ENCODE results near the gene WDR27.

Gene WDR27

GRCh38 chr6:169589293-169589692 lies 112.5 kb downstream of the WDR27 start:
- no peak overlapping the region for H3K4me3 ChIP-seq (ENCODE audit: low read depth in 1 of 2, low read length in 2 of 2)
- no peak overlapping the region for H3K27ac ChIP-seq (ENCODE audit: low read depth, low read length)
- no peaks in the 10 kb centered on the region for H3K27me3 ChIP-seq (ENCODE audit: control insufficient read depth in 1 of 2, insufficient read depth in 2 of 2, low read length in 2 of 2)

DNA sequence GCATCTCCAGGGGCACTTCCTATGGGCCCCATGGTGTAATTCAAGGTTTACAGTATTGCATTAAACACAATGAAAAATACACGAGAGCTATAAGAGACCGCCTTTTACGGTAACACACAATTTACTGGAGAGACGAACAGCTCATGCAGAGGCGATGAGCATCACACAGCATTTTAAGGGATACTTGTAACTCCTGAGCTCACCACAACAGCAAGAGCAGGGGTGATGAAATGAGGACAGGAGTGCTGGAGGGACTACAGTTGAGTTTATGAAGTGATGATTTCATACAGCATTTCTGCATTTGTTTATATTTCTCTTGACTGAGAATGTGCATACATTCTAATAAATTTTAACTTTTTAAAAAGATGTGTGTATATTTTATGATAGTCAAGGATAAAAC lies 113.9 kb downstream of the WDR27 start:
- no peak overlapping the region for H3K4me3 ChIP-seq (ENCODE audit: low read depth in 1 of 2, low read length in 2 of 2)
- H3K27ac ChIP-seq (ENCODE audit: low read depth, low read length): no peak overlapping the region
- H3K4me1 ChIP-seq (ENCODE audit: insufficient read depth, low read length): peaks cover 21% of the 10 kb centered on the region

More at GRCh38 chr6:169589293-169589692, 112.5 kb downstream of the WDR27 start:
- Histone ChIP-seq H3K9ac (ENCODE audit: low read length) (no peak overlapping the region), H3K36me3 (ENCODE audit: insufficient read depth, low read length) (no peaks in the 10 kb centered on the region), H3K4me1 (ENCODE audit: insufficient read depth, low read length) (peaks cover 21% of the 10 kb centered on the region), H3K9me3 (ENCODE audit: low read length) (no peaks in the 10 kb centered on the region)

DNA sequence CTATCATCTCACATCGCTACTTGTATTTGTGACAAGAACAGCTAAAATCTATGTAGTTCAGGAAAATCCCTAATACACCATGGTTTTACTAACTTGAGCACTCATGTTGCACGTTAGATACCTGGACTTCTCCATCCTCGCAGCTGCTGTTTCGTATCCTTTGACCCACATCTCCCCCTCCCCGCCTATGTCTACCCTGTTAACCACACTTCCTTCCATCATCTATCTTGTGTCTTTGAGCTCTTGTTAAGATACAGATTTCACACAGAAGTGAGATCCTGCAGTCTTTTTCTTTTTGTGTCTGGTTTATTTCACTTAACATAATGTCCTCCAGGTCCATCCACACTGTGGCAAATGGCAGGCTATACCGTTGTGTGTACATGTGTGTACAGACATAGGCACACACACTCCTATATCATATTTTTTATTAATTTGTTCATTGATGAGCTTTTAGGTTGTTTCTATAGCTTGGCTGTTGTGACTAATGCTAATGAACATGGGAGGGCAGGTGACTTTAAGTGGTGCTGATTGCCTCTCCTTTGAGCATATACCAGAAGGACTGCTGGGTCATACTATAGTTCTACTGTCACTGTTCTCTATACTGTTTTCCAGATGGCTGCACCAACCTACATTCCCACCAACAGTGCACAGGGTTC lies 117.8 kb downstream of the WDR27 start:
- no peaks in the 10 kb centered on the region for H3K27me3 ChIP-seq (ENCODE audit: control insufficient read depth in 1 of 2, insufficient read depth in 2 of 2, low read length in 2 of 2)
- H3K4me3 ChIP-seq (ENCODE audit: low read depth in 1 of 2, low read length in 2 of 2): no peak overlapping the region
- H3K4me1 ChIP-seq (ENCODE audit: insufficient read depth, low read length): peaks cover 2% of the 10 kb centered on the region
- no peaks in the 10 kb centered on the region for H3K9me3 ChIP-seq (ENCODE audit: low read length)
- no peak overlapping the region for H3K27ac ChIP-seq (ENCODE audit: low read depth, low read length)
- peaks cover 5% of the 10 kb centered on the region for H3K36me3 ChIP-seq (ENCODE audit: insufficient read depth, low read length)
- no peak overlapping the region for H3K9ac ChIP-seq (ENCODE audit: low read length)

More for the DNA sequence above, 113.9 kb downstream of the WDR27 start:
- no peak overlapping the region for H3K9ac ChIP-seq (ENCODE audit: low read length)
- H3K36me3 ChIP-seq (ENCODE audit: insufficient read depth, low read length): no peaks in the 10 kb centered on the region
- no peaks in the 10 kb centered on the region for H3K9me3 ChIP-seq (ENCODE audit: low read length)
- H3K27me3 ChIP-seq (ENCODE audit: control insufficient read depth in 1 of 2, insufficient read depth in 2 of 2, low read length in 2 of 2): no peaks in the 10 kb centered on the region

DNA sequence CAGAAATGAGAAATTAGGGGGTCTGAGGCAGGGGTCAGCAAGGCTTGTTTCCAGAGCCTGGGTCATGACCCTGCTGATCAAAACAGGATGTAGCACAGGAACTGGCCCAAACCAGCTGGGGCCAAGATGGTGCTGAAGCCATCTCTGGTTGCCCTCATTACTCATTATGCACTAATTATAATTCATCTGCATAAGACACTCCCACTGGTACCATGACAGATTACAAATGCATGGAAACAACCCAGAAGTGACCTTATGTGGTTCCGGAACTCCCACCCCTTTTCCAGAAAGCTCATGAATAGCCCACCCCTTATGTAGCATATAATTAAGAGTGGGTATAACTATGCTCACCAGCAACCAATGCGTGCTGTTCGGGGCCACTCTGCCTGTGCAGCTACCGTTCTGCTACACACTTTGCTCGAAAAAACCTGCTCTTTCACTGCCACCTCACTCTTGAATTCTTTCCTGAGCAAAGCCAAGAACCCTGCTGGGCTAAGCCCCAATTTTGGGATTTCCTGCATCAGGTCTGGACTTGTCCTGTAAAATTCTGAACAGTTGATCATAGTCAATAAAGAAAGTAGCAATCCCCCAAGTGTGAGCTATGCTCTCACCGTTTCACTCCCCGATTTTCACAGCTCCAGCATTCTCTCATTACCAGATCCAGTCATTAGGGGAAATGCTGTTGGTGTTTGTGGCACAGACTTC lies 122.3 kb downstream of the WDR27 start:
- H3K27me3 ChIP-seq (ENCODE audit: control insufficient read depth in 1 of 2, insufficient read depth in 2 of 2, low read length in 2 of 2): no peaks in the 10 kb centered on the region
- H3K9ac ChIP-seq (ENCODE audit: low read length): no peak overlapping the region
- peaks cover 5% of the 10 kb centered on the region for H3K36me3 ChIP-seq (ENCODE audit: insufficient read depth, low read length)
- no peak overlapping the region for H3K4me3 ChIP-seq (ENCODE audit: low read depth in 1 of 2, low read length in 2 of 2)
- H3K27ac ChIP-seq (ENCODE audit: low read depth, low read length): no peak overlapping the region
- no peaks in the 10 kb centered on the region for H3K4me1 ChIP-seq (ENCODE audit: insufficient read depth, low read length)
- H3K9me3 ChIP-seq (ENCODE audit: low read length): no peaks in the 10 kb centered on the region

- peak overlapping the region in 1 of 2 donors; percentile 38 for H3K4me3 ChIP-seq (ENCODE audit: low read depth in 1 of 2, low read length in 2 of 2)
- no peaks in the 10 kb centered on the region for H3K9me3 ChIP-seq (ENCODE audit: low read length)
Measured at GRCh38 chr6:169577974-169578373, 123.9 kb downstream of the WDR27 start.

GRCh38 chr6:169577236-169577635 lies 124.6 kb downstream of the WDR27 start:
- H3K9me3 ChIP-seq (ENCODE audit: low read length): no peaks in the 10 kb centered on the region
- no peak overlapping the region for H3K27ac ChIP-seq (ENCODE audit: low read depth, low read length)
- H3K4me1 ChIP-seq (ENCODE audit: insufficient read depth, low read length): no peaks in the 10 kb centered on the region
- peaks cover 5% of the 10 kb centered on the region for H3K36me3 ChIP-seq (ENCODE audit: insufficient read depth, low read length)
- peak overlapping the region in 1 of 2 donors; percentile 38 for H3K4me3 ChIP-seq (ENCODE audit: low read depth in 1 of 2, low read length in 2 of 2)
- no peak overlapping the region for H3K9ac ChIP-seq (ENCODE audit: low read length)
- H3K27me3 ChIP-seq (ENCODE audit: control insufficient read depth in 1 of 2, insufficient read depth in 2 of 2, low read length in 2 of 2): no peaks in the 10 kb centered on the region

More at GRCh38 chr6:169577974-169578373, 123.9 kb downstream of the WDR27 start:
- no peak overlapping the region for H3K9ac ChIP-seq (ENCODE audit: low read length)
- no peaks in the 10 kb centered on the region for H3K27me3 ChIP-seq (ENCODE audit: control insufficient read depth in 1 of 2, insufficient read depth in 2 of 2, low read length in 2 of 2)
- peaks cover 5% of the 10 kb centered on the region for H3K36me3 ChIP-seq (ENCODE audit: insufficient read depth, low read length)
- no peaks in the 10 kb centered on the region for H3K4me1 ChIP-seq (ENCODE audit: insufficient read depth, low read length)
- no peak overlapping the region for H3K27ac ChIP-seq (ENCODE audit: low read depth, low read length)

- H3K36me3 ChIP-seq (ENCODE audit: insufficient read depth, low read length): no peaks in the 10 kb centered on the region
- no peaks in the 10 kb centered on the region for H3K4me1 ChIP-seq (ENCODE audit: insufficient read depth, low read length)
- no peaks in the 10 kb centered on the region for H3K9me3 ChIP-seq (ENCODE audit: low read length)
- H3K4me3 ChIP-seq (ENCODE audit: low read depth in 1 of 2, low read length in 2 of 2): no peak overlapping the region
- H3K9ac ChIP-seq (ENCODE audit: low read length): no peak overlapping the region
- no peak overlapping the region for H3K27ac ChIP-seq (ENCODE audit: low read depth, low read length)
- H3K27me3 ChIP-seq (ENCODE audit: control insufficient read depth in 1 of 2, insufficient read depth in 2 of 2, low read length in 2 of 2): no peaks in the 10 kb centered on the region
Measured at GRCh38 chr6:169575821-169576220, 126.0 kb downstream of the WDR27 start.

GRCh38 chr6:169575365-169575764 lies 126.5 kb downstream of the WDR27 start:
- no peak overlapping the region for H3K9ac ChIP-seq (ENCODE audit: low read length)
- H3K27me3 ChIP-seq (ENCODE audit: control insufficient read depth in 1 of 2, insufficient read depth in 2 of 2, low read length in 2 of 2): no peaks in the 10 kb centered on the region
- H3K4me3 ChIP-seq (ENCODE audit: low read depth in 1 of 2, low read length in 2 of 2): no peak overlapping the region
- no peaks in the 10 kb centered on the region for H3K9me3 ChIP-seq (ENCODE audit: low read length)
- H3K27ac ChIP-seq (ENCODE audit: low read depth, low read length): no peak overlapping the region
- no peaks in the 10 kb centered on the region for H3K4me1 ChIP-seq (ENCODE audit: insufficient read depth, low read length)
- no peaks in the 10 kb centered on the region for H3K36me3 ChIP-seq (ENCODE audit: insufficient read depth, low read length)

- Histone ChIP-seq H3K4me1 (ENCODE audit: insufficient read depth, low read length) (no peaks in the 10 kb centered on the region), H3K27ac (ENCODE audit: low read depth, low read length) (no peak overlapping the region), H3K27me3 (ENCODE audit: control insufficient read depth in 1 of 2, insufficient read depth in 2 of 2, low read length in 2 of 2) (no peaks in the 10 kb centered on the region), H3K4me3 (ENCODE audit: low read depth in 1 of 2, low read length in 2 of 2) (no peak overlapping the region), H3K9ac (ENCODE audit: low read length) (no peak overlapping the region), H3K9me3 (ENCODE audit: low read length) (no peaks in the 10 kb centered on the region), H3K36me3 (ENCODE audit: insufficient read depth, low read length) (peaks cover 5% of the 10 kb centered on the region)
Measured at GRCh38 chr6:169574420-169574819, 127.4 kb downstream of the WDR27 start.

DNA sequence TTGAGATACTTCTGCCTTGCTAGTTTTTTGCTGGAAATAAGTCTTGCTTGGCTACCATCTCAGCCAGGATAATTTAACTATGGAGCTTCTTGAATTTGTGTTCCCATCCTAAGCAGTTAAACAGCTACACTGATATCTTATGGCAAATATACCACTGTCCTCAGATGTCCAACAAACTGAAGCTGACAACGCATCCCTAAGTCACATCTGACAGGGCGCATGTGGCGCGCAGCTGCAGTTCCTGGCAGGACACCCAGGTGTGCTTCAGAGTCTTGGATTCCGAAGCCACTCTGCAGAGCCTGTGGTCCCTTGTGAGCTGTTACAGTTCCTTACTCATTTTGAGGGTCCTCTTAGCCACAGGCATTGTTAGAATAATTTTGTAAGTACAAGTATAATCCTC lies 127.9 kb downstream of the WDR27 start:
- H3K27me3 ChIP-seq (ENCODE audit: control insufficient read depth in 1 of 2, insufficient read depth in 2 of 2, low read length in 2 of 2): no peaks in the 10 kb centered on the region
- H3K9ac ChIP-seq (ENCODE audit: low read length): no peak overlapping the region
- H3K36me3 ChIP-seq (ENCODE audit: insufficient read depth, low read length): peaks cover 5% of the 10 kb centered on the region
- H3K27ac ChIP-seq (ENCODE audit: low read depth, low read length): no peak overlapping the region
- no peaks in the 10 kb centered on the region for H3K4me1 ChIP-seq (ENCODE audit: insufficient read depth, low read length)
- no peak overlapping the region for H3K4me3 ChIP-seq (ENCODE audit: low read depth in 1 of 2, low read length in 2 of 2)
- no peaks in the 10 kb centered on the region for H3K9me3 ChIP-seq (ENCODE audit: low read length)

GRCh38 chr6:169571123-169571962 lies 130.5 kb downstream of the WDR27 start:
- Histone ChIP-seq H3K9me3 (ENCODE audit: low read length) (no peaks in the 10 kb centered on the region), H3K36me3 (ENCODE audit: insufficient read depth, low read length) (peaks cover 5% of the 10 kb centered on the region), H3K27me3 (ENCODE audit: control insufficient read depth in 1 of 2, insufficient read depth in 2 of 2, low read length in 2 of 2) (no peaks in the 10 kb centered on the region), H3K9ac (ENCODE audit: low read length) (no peak overlapping the region), H3K27ac (ENCODE audit: low read depth, low read length) (no peak overlapping the region), H3K4me1 (ENCODE audit: insufficient read depth, low read length) (no peaks in the 10 kb centered on the region), H3K4me3 (ENCODE audit: low read depth in 1 of 2, low read length in 2 of 2) (no peak overlapping the region)
